A549 (cell line): ENCODE results near the gene CNGA2. TPM values are rescaled to one million over a fixed set of nuclear protein-coding genes. Genes with fewer than 3 reads are reported as not detected.

ENCODE experiments used
- ATAC-seq, 2 experiments: fragments of 200-7000 bp in 1 of 2; fragments of >200 bp in 1 of 2; cut with Nextera tagmentation in 1 of 2; cut with Tn5 transposase in 1 of 2; 3 replicates each; pipeline versions ENCODE4 v1.8.0 to v1.9.1; 2018 to 2020; ENCODE audit warnings: mild to moderate bottlenecking in 1 of 2, moderate library complexity in 1 of 2
- CTCF ChIA-PET: fragments of 300-600 bp; sonication (Branson Sonifier 250); formaldehyde crosslinking; extraction: SDS; loops from one replicate; lab custom pipeline; 2021; ENCODE audit warnings: antibody characterized with exemption, inconsistent platforms; lab: Yijun Ruan, JAX
- POLR2A ChIA-PET: fragments of 350-600 bp; formaldehyde crosslinking; extraction: SDS; loops from one replicate; lab custom pipeline; 2021; ENCODE audit warnings: antibody characterized with exemption, inconsistent platforms; lab: Yijun Ruan, JAX
- DNase-seq, 2 experiments: peaks; one replicate each; pipeline versions ENCODE4 v3.0.0 to v3.0.0-alpha.2; 2011 to 2016; ENCODE audit warnings: low read depth in 1 of 2, low spot score in 1 of 2
- FAIRE-seq: peaks from 2 replicates; lab custom pipeline; 2011; peaks lifted over from hg19 to GRCh38; lab: Jason Lieb, UNC
- H3K27ac ChIP-seq, 2 experiments: fragments of >200 bp; sonication (Bioruptor Twin); formaldehyde crosslinking; 3 replicates each; pipeline ENCODE4 v1.5.1; 2016 to 2017
- H3K4me1 ChIP-seq: fragments of >200 bp; sonication (Bioruptor Twin); formaldehyde crosslinking; 3 replicates; pipeline ENCODE4 v1.6.1; 2016
- H3K4me2 ChIP-seq: fragments of >200 bp; sonication (Bioruptor Twin); formaldehyde crosslinking; 3 replicates; pipeline ENCODE4 v1.6.1; 2016
- H3K4me3 ChIP-seq: fragments of >200 bp; sonication (Bioruptor Twin); formaldehyde crosslinking; 3 replicates; pipeline ENCODE4 v1.5.1; 2016
- H3K9me3 ChIP-seq: fragments of >200 bp; sonication (Bioruptor Twin); formaldehyde crosslinking; 3 replicates; pipeline ENCODE4 v1.6.1; 2016
- BHLHE40 ChIP-seq: IDR thresholded peaks from 2 replicates; pipeline ENCODE4 v1.6.1; 2012; ENCODE audit warnings: low read depth, low read length, inconsistent platforms
- CEBPB ChIP-seq, 2 experiments: fragments of >200 bp in 1 of 2; sonication (Bioruptor Twin) in 1 of 2; formaldehyde crosslinking in 1 of 2; IDR thresholded peaks; 2 replicates each; pipeline ENCODE4 v1.6.1; 2012 to 2016
- CTCF ChIP-seq: fragments of >200 bp; sonication (Bioruptor Twin); formaldehyde crosslinking; IDR thresholded peaks from 3 replicates; pipeline ENCODE4 v1.5.1; 2016
- EHMT2 ChIP-seq: fragments of 200-600 bp; sonication (generic); IDR thresholded peaks from 2 replicates; pipeline ENCODE4 v1.6.1; 2016; ENCODE audit warnings: antibody characterized with exemption, low read depth, mild to moderate bottlenecking, moderate library complexity
- ESRRA ChIP-seq: fragments of 150-350 bp; IDR thresholded peaks from 2 replicates; pipeline ENCODE4 v1.6.1; 2014; ENCODE audit warnings: mild to moderate bottlenecking, low read length, borderline replicate concordance
- FOSL2 ChIP-seq, 2 experiments: fragments of 450-650 bp in 1 of 2; fragments of >200 bp in 1 of 2; sonication (Bioruptor Twin) in 1 of 2; formaldehyde crosslinking; IDR thresholded peaks; 2 replicates each; pipeline versions ENCODE4 v1.5.0 to v1.6.1; 2016 to 2020; ENCODE audit warnings: mild to moderate bottlenecking in 1 of 2, moderate library complexity in 1 of 2
- HOXA7 ChIP-seq: fragments of 250-450 bp; sonication (Bioruptor Pico); IDR thresholded peaks from 2 replicates; pipeline ENCODE4 v1.5.0; 2020; ENCODE audit warnings: mild to moderate bottlenecking, moderate library complexity
- HOXB13 ChIP-seq: fragments of 250-450 bp; sonication (Bioruptor Pico); IDR thresholded peaks from 2 replicates; pipeline ENCODE4 v1.5.0; 2020; ENCODE audit warnings: low read depth, mild to moderate bottlenecking, moderate library complexity
- HOXB5 ChIP-seq: fragments of 250-450 bp; sonication (Bioruptor Pico); IDR thresholded peaks from 2 replicates; pipeline ENCODE4 v1.5.0; 2020; ENCODE audit warnings: mild to moderate bottlenecking, moderate library complexity
- PHF8 ChIP-seq: fragments of 200-600 bp; sonication (generic); IDR thresholded peaks from 2 replicates; pipeline ENCODE4 v1.6.1; 2016; ENCODE audit warnings: low read depth, mild to moderate bottlenecking, antibody characterized with exemption, moderate library complexity, borderline replicate concordance
- POLR2A ChIP-seq: IDR thresholded peaks from 2 replicates; pipeline ENCODE4 v1.6.1; 2012; ENCODE audit warnings: mild to moderate bottlenecking, low read length
- RAD21 ChIP-seq, 2 experiments: fragments of >200 bp in 1 of 2; sonication (Bioruptor Twin) in 1 of 2; formaldehyde crosslinking in 1 of 2; IDR thresholded peaks in 1 of 2; conservative IDR thresholded peaks in 1 of 2; 2 replicates in 1 of 2; 3 replicates in 1 of 2; pipeline ENCODE4 v1.6.1; 2012 to 2018; ENCODE audit warnings: inconsistent platforms in 1 of 2
- RFX5 ChIP-seq: fragments of 450-650 bp; IDR thresholded peaks from 2 replicates; pipeline ENCODE4 v1.7.1; 2014; ENCODE audit warnings: antibody characterized with exemption, mild to moderate bottlenecking, moderate library complexity
- SMC3 ChIP-seq: fragments of >200 bp; sonication (Bioruptor Twin); formaldehyde crosslinking; IDR thresholded peaks from 3 replicates; pipeline ENCODE4 v1.6.1; 2018; ENCODE audit warnings: inconsistent platforms
- ZC3H11A ChIP-seq: fragments of 450-650 bp; IDR thresholded peaks from 2 replicates; pipeline ENCODE4 v1.6.1; 2014; ENCODE audit warnings: antibody characterized with exemption, mild to moderate bottlenecking
- ZNF302 ChIP-seq: fragments of 250-450 bp; sonication (Bioruptor Pico); IDR thresholded peaks from 2 replicates; pipeline ENCODE4 v1.9.0; 2021; ENCODE audit warnings: inconsistent platforms, mild to moderate bottlenecking, moderate library complexity
- WGBS: methylation state at CpG from one replicate; pipeline ENCODE4 v1.1.6; 2017; ENCODE audit errors: missing lambda C conversion rate; 5-methylcytosine and 5-hydroxymethylcytosine counted together
- polyA plus RNA-seq, 4 experiments: library from polyadenylated mRNA; depleted of rRNA in 3 of 4; stranded (reverse); fragments of >200 nt; fragmentation: RNase III in 1 of 4; extraction: RNeasy Plus Mini Kit Qiagen cat#74134 plus additional on column Dnase treatment in 1 of 4; gene quantifications; 2 replicates in 3 of 4; 3 replicates in 1 of 4; pipeline ENCODE4 v1.2.3, GENCODE V29; 2011 to 2017
- TF ChIP-seq, protein P1 (sequence below): IDR thresholded peaks from 2 replicates; pipeline ENCODE4 v1.6.1; 2012
- TF ChIP-seq, protein P2 (sequence below): fragments of 200-600 bp; sonication (generic); IDR thresholded peaks from 2 replicates; pipeline ENCODE4 v1.6.1; 2016; ENCODE audit warnings: antibody characterized with exemption, mild to moderate bottlenecking, moderate library complexity

CNGA2 gene
- polyA plus RNA-seq, 2 of the 4 experiments (the other 2 are of a cell fraction) = not detected

DNA sequence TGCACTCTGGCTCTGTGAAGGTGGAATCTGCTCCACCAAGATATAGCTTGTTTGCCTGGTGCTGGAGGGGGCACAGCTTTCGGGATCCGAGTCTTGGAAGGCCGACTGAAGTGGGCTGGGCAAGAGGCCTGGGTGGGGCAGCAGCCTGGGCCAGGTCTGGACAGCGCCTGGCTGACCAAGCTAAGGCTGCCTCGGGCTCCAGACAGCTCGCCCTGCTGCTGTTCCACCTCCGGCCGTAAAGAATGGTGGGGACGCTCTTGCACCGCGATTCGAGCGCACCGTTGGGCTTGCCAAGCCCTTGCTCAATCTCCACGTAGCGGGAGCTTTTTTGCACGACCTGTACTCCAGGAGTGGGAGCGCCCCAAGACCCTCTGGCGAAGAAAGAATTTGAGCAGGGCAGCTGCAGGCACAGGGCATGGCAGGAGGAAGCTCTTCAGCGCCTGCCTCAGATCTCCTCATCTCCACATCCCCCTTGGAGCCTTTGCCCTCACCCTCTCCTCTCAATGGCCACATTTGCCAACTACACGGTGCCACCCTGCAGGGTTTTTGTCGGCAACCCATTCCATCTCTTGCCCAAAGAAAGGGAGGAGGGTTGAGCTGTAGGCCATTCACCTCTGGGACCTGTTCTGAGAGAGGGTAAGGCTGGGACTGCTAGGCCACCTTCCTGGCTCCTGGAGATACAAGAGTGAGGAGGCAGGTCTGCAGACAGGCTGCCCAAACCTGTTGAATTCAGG is 18.9 kb downstream of the CNGA2 start:
- FAIRE-seq (no peak), DNase-seq (peak; percentile 50 to 63), ATAC-seq (peak; percentile 86 to 94)
- Histone ChIP-seq H3K4me2 (peak overlapping the region; percentile 78), H3K9me3 (no peaks in the 10 kb centered on the region), H3K27ac (peak overlapping the region; percentile 68 to 79), H3K4me1 (peaks cover 14% of the 10 kb centered on the region), H3K4me3 (no peak overlapping the region)
- ChIA-PET CTCF (interaction anchor here (0.7 to 9.6 kb wide), 46 partner anchors 9 to 1180 kb away, joined by 3 to 119 read pairs (median 4); partner anchors contain the start of genes CETN2, GABRE and NSDHL), POLR2A (interaction anchor here (0.9 to 1.1 kb wide), 4 partner anchors 72 to 879 kb away, joined by 3 to 7 read pairs (median 3); partner anchors contain the start of gene GABRE)
- 5% methylated on average over 18 of the region's 22 CpGs for WGBS
- TF ChIP-seq CTCF (peak; percentile 72), POLR2A (no peak), ESRRA (no peak), HOXA7 (no peak), EHMT2 (no peak), SMC3 (peak; percentile 94), HOXB13 (CRISPR knock-in tag) (no peak), CEBPB (IDR thresholded peaks at IDR 0.05) (peak; percentile 65 to 91; a peak in 3 of 4 replicates), ZC3H11A (no peak), BHLHE40 (no peak), FOSL2 (IDR thresholded peaks at IDR 0.05) (no peak), FOSL2 (CRISPR knock-in tag; IDR thresholded peaks at IDR 0.05) (no peak), ZNF302 (CRISPR knock-in tag) (no peak), RAD21 (conservative IDR thresholded peaks at IDR 0.05 in 1 of 2, IDR thresholded peaks at IDR 0.05 in 1 of 2) (peak; percentile 91 to 95), RFX5 (no peak)
- TF ChIP-seq, protein P1, sequence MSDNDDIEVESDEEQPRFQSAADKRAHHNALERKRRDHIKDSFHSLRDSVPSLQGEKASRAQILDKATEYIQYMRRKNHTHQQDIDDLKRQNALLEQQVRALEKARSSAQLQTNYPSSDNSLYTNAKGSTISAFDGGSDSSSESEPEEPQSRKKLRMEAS = peak; percentile 10; the same call in 1 of the 2 replicates
- TF ChIP-seq, protein P2, sequence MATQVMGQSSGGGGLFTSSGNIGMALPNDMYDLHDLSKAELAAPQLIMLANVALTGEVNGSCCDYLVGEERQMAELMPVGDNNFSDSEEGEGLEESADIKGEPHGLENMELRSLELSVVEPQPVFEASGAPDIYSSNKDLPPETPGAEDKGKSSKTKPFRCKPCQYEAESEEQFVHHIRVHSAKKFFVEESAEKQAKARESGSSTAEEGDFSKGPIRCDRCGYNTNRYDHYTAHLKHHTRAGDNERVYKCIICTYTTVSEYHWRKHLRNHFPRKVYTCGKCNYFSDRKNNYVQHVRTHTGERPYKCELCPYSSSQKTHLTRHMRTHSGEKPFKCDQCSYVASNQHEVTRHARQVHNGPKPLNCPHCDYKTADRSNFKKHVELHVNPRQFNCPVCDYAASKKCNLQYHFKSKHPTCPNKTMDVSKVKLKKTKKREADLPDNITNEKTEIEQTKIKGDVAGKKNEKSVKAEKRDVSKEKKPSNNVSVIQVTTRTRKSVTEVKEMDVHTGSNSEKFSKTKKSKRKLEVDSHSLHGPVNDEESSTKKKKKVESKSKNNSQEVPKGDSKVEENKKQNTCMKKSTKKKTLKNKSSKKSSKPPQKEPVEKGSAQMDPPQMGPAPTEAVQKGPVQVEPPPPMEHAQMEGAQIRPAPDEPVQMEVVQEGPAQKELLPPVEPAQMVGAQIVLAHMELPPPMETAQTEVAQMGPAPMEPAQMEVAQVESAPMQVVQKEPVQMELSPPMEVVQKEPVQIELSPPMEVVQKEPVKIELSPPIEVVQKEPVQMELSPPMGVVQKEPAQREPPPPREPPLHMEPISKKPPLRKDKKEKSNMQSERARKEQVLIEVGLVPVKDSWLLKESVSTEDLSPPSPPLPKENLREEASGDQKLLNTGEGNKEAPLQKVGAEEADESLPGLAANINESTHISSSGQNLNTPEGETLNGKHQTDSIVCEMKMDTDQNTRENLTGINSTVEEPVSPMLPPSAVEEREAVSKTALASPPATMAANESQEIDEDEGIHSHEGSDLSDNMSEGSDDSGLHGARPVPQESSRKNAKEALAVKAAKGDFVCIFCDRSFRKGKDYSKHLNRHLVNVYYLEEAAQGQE = 0 out of 2 replicates have a peak, but pooled peaks have one; percentile 52

DNA sequence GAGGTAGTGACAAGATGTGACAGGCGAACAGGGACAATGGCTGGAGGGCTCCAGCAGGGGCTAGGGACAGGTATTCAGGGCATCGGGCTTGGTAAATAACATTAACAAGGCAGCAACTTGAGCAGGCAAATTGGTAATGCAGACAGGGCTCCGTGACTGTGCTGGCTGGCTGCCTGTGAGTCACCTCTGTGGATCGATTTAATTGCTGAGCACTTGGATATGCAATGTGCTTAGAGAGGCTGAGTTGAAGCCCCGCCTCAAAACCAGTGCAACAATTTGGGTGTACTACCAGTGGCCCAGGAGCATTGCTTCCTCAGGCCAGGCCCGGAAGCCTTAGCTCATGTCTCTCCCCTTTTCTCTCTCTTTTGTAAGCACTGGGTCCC is 19.5 kb downstream of the CNGA2 start:
- Histone ChIP-seq H3K4me2 (peak overlapping the region; percentile 78), H3K27ac (peak overlapping the region; percentile 68 to 79), H3K4me1 (peaks cover 14% of the 10 kb centered on the region), H3K9me3 (no peaks in the 10 kb centered on the region), H3K4me3 (no peak overlapping the region)
- POLR2A ChIA-PET = interaction anchor here (1.1 kb wide), 2 partner anchors 72 to 220 kb away, joined by 3 to 7 read pairs; partner anchors contain the start of gene GABRE
- DNase-seq (peak; percentile 11 to 19), ATAC-seq (peak; percentile 57 to 68), FAIRE-seq (peak; percentile 92)
- CTCF ChIA-PET = interaction anchor here (0.6 to 9.6 kb wide), 38 partner anchors 8 to 1076 kb away, joined by 3 to 119 read pairs (median 4); partner anchors contain the start of genes CETN2, GABRE and NSDHL
- 57% methylated on average over 4 of the region's 6 CpGs for WGBS
- TF ChIP-seq, protein P1 = 0 out of 2 replicates have a peak, but pooled peaks have one; percentile 1
- TF ChIP-seq PHF8 (no peak), FOSL2 (IDR thresholded peaks at IDR 0.05) (no peak), FOSL2 (CRISPR knock-in tag; IDR thresholded peaks at IDR 0.05) (peak; percentile 17; the same call in 1 of the 2 replicates), HOXB5 (CRISPR knock-in tag) (no peak), CEBPB (IDR thresholded peaks at IDR 0.05) (no peak), ZC3H11A (no peak)
